GM18507 (cell line): Measurements from ENCODE around the gene ASB9.
"Not testable (repeated sequence)": the region's sequence is repeated elsewhere in the genome, so short reads cannot be mapped to it uniquely, and the experiment has no call there.

Source experiments
- DNase-seq: peaks from one replicate; pipeline ENCODE4 v3.0.0; 2011; ENCODE audit warnings: low read depth; ENCODE audit not compliant: insufficient read length; ENCODE audit errors: extremely low spot score
- FAIRE-seq: peaks from 2 replicates; lab custom pipeline; 2011; peaks lifted over from hg19 to GRCh38; lab: Jason Lieb, UNC

Gene ASB9

DNA sequence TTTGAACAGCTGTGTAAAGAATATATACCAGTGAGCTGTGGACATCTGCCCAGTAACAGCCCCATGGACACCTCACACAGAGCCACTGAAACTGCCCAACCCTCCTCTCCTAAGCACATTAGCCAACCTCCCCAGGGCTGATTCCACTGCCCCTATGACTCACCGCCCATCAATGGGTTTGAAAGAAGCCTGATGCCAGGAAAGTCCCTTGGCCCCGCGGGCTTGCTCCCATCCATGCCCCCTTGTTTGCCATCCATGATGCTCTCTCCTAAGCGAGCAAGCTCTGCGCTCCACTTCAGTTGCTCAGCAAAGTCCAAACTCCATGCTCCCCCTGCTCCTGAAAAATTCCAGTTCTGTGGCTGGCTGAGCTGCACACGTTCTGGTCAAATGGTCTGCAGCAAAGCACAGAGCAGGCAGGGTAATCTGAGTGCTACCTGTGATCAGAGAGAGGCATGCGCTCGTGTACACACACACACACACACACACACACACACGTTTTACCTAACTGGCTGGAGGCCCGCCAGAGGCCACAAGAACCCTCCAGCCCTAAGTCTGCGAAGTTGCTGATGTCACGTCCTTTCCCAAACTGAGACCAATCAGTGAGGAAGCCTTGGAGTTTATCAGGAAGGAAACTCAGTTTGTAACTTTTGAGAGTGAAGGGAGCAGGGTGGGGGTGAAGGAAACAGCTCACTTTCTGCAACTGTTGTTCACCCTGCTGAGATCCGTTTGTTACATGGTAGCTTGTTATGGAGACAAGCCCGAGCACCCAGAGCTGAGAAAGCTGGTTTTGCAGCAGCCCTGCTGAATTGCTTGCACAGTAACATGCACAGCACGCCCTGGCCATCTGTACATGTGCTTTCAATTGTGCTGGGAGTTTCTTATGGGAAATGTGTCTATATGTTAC, at the start of gene ASB9:
Gene ASB9, minus strand, starts transcription at position 466 of the 904 bp plus-strand sequence. Its CDS starts 209 bp downstream, at position 257.
- no peak for DNase-seq
- FAIRE-seq, result peak; percentile 76

DNA sequence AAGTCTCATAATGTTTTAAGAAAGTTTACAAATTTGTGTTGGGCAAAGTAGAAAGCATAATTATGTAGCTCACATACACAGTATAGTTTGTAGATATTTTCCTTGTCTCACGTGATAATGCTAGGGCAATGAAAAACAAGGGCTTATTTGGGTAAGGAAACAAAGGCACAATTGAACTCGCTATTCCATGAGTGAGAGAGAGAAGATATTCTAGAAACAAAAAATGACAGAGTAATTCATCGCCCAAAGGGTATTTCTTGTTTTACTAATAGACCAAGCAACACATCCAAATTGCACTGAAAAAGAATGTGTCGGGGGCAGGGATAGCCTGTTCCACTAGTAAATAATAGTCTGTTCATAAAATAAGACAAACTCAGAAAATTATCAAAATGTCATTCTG, 49.2 kb upstream of the ASB9 start:
- DNase-seq (no peak), FAIRE-seq (no peak)

DNA sequence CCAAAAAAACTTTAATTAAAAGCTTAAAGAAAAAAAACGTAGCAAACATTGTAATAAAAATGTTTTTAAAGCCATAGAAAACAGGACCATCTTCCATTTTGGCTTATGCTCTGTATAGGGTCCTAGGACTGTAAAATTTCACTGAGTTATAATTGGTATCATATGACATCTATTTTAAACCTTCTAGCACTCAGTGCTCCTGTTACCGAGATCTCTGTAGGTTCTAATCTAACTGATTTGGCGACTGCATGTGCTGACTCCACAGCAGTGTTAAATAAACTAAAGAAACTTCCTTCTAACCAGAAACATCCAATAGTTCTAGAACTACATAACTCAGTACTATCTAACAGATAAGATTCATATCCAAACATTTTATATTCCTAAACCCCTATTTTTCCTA, 45.6 kb upstream of the ASB9 start, which contains the start of gene ASB11:
Gene ASB11, minus strand, starts transcription at position 132 of the 400 bp plus-strand sequence. Its CDS starts 35 bp downstream, at position 97.
- FAIRE-seq (no peak), DNase-seq (no peak)

DNA sequence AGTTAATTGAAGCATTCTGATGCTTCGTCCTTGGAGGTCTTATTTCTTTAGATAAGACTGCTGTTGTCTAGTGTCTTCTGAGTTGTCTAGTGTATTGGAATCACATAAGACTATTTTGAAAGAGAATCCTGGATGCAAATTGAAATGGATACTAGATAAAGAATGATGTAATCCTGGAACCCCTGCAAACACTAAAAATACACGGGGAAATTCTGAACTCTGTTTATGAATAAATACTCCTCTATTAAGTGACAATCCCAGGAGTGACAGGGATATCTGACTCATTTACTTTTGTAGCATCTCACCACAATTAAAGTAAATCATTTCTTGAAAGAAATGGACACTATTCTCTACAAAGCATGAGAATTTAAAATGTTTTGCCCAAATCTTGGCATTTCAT, 44.6 kb upstream of the ASB9 start:
- FAIRE-seq (no peak), DNase-seq (no peak)

DNA sequence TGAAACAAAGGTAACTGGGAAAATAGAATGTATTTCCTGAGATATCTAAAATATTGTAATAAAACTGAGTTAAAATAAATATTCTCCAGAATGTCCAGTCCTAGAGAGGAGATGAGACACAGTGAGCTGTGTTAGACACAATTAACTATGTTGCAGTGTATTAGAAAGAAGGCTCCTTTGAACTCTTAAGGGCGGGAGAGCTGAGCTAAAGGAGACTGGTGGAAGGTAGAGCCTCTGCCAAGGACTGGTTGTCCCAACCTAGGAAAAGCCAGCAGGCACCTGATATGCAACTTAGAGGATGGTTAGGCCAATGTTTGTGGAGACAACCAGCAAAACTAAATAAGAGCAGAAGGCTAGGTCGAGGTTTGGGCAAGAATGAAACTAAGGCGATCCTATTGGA, 41.2 kb upstream of the ASB9 start:
- FAIRE-seq (no peak), DNase-seq (no peak)

GRCh38 chrX:15310117-15310516, 40.2 kb upstream of the ASB9 start:
- no peak for DNase-seq
- no peak for FAIRE-seq

DNA sequence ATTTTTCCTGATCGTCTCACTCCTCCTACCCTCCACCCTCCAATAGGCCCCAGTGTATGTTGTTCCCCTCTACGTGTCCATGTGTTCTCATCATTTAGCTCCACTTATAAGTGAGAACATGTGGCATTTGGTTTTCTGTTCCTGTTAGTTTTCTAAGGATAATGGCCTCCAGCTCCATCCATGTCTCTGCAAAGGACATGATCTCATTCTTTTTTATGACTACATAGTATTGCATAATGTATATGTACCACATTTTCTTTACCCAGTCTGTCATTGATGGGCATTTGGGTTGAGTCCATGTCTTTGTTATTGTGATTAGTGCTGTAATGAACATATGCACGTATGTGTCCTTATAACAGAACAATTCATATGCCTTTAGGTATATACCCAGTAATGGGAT, 36.0 kb upstream of the ASB9 start:
- peak; percentile 24 for FAIRE-seq

GRCh38 chrX:15301924-15302323, 32.0 kb upstream of the ASB9 start:
- FAIRE-seq (peak; percentile 18), DNase-seq (no peak)

More for the DNA sequence above, 36.0 kb upstream of the ASB9 start:
- not testable (repeated sequence) for DNase-seq

DNA sequence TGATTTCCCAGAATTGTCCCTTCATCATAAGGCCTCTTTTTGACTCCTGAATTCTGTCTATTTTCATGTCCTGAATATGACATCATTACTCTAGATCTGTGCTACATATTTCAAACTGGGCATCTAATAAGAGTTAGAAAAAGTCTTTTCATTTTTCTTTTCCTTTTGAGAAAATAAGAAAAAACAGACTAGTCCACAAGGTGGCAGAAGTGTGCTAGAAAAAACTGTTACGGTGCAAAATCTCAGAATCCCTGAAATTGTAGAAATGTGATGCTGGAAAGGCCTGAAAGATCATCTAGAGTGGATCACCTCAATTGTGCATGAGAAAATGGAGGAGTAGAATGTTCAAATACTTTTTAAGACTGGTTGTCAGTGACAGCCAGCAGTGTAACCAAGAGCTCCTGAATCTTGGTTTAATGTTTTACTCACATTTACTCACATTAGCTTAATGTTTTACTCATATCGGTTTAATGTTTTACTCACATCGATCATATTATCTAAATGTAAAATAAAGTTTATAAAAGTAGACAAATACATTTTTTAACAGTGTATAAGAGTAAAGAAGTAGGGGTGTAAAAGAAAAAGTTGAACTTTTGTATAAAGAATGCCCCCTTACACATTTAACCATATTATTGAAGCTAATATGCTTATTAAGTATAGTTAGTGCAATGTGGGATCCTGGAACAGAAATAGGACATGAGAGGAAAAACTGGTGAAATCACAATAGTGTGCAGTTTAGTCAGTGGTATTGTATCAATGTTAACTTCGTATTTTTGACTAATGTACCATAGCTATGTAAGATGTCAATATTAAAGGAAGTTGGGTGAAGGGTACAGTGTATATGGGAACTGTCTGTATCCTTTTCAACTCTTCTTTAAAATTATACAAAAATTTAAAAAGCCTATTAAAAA, 30.3 kb upstream of the ASB9 start:
- no peak for DNase-seq
- FAIRE-seq, result peak; percentile 75

DNA sequence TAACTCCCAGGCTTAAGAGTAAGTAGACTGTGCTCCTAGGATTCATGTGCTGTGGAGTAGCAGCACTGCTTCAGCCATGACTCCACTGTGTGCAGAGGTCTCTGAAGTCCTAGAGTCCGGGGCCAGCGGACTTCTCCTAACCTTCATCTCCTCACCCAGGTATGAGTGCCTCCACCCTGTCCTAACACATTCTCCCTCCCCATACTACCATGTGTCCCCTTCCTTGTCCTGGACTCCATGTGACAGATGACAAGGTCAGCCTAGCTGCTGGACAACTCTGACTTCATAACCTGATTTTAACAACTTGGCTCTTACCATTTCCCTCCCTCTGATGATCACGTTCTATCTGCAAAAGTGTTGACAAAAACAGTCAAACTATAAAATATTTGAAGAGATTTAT, 28.9 kb upstream of the ASB9 start:
- FAIRE-seq, result no peak
- DNase-seq, result no peak

DNA sequence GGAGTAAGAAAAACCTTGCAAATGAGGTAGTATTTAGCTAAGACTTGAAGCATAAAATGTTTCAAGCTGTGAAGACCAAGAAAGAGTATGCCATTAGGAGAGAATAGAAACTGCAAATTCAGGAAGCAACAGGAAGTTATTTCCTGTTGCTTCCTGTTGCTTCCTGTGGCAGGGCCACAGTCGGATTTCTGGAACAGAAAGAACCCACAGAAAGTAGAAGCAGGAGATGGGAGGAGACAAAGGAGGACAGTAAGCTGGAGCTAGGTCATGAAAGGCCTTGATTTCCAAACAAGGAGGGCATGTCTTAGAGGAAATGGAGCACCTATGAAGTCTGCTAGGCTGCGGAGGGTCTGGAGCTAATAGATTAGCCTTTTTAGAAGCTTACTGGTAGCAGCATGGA, 28.3 kb upstream of the ASB9 start:
- no peak for DNase-seq
- no peak for FAIRE-seq

DNA sequence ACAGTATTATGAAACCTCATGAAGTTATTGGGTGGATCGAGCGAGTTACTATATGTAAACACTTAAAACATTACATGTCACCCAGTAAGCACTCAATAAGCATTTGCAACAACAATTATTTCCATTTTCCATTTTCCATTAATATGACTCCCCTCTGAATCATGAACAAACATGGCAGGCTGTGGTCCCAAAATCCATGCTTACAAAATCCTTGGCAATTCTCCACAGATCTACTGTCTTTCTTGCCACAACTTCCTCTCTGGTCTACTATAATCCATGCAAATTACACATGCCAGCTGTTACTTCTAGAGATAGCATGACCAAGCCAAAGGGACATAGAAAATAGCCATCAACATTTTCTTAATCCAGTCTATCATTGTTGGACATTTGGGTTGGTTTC, 23.6 kb upstream of the ASB9 start:
- no peak for DNase-seq
- FAIRE-seq, result no peak

GRCh38 chrX:15292861-15293260, 23.0 kb upstream of the ASB9 start:
- no peak for FAIRE-seq
- DNase-seq, result no peak

DNA sequence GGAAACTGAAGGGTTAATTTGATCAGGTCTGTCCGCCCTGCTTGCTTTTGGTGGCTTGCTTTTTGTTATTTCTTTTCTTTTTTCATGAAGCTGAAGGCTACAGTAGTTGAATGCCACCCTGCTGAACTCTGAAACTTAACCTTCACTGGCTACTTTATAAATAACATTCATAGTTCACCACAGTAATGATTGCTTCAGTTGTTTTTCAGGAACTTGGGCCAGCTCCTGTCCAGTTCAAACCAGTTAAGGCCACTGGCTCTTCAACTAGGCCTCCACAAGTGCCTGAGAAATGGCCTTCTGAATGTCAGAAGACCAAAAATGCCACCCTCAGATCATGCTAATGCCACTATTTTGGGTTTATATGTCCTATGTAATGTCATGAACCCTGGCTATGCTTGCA, 7.7 kb upstream of the ASB9 start:
- DNase-seq (no peak), FAIRE-seq (no peak)

- DNase-seq (no peak), FAIRE-seq (no peak)
These were observed 5.1 kb upstream of the ASB9 start for GRCh38 chrX:15274946-15275345.

GRCh38 chrX:15273275-15273674, 3.4 kb upstream of the ASB9 start:
- FAIRE-seq, DNase-seq: not testable (repeated sequence)

GRCh38 chrX:15271757-15272156, 1.9 kb upstream of the ASB9 start:
- FAIRE-seq (no peak), DNase-seq (no peak)

GRCh38 chrX:15269120-15269519, 763 bp downstream of the ASB9 start:
- DNase-seq, result no peak
- FAIRE-seq, result no peak

DNA sequence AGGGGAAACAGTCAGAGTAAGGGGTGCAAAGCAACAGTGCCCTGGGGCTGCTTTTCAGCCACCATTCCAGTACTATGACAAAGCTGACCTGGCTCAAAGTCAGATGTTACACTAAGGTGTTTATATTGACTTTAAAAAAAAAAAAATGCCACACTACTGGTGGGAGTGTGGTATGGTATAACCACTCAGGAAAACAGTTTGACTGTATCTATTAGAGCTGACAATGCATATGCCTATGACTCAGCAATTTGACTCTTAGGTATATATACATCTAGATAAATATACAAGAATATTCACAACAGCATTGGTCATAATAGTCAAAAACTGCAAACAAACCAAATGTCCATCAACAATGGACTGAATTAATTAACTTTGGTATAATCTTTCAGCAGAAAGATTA, 15.0 kb downstream of the ASB9 start:
- no peak for DNase-seq
- no peak for FAIRE-seq

DNA sequence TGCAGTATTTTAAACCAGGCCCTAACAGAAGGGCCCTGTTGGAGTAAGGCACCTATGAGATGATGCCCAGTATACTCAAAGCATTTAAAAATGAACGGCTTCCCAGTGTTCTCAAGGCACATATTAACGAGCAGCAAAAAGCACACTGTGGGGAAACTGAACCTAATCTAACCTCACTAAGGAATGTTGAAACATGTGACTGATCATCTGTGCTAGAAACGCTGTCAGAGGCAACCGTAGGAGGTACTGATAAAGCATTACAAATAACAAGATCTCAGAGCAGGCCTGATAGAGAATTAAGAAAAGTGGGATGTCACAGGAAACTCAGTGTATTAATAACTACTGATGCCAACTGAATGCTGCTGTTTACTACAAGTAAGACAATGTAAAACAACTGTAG, 24.0 kb downstream of the ASB9 start:
- no peak for FAIRE-seq
- no peak for DNase-seq
